ENCODE data around the gene FANCM.

The FANCM gene, protein sequence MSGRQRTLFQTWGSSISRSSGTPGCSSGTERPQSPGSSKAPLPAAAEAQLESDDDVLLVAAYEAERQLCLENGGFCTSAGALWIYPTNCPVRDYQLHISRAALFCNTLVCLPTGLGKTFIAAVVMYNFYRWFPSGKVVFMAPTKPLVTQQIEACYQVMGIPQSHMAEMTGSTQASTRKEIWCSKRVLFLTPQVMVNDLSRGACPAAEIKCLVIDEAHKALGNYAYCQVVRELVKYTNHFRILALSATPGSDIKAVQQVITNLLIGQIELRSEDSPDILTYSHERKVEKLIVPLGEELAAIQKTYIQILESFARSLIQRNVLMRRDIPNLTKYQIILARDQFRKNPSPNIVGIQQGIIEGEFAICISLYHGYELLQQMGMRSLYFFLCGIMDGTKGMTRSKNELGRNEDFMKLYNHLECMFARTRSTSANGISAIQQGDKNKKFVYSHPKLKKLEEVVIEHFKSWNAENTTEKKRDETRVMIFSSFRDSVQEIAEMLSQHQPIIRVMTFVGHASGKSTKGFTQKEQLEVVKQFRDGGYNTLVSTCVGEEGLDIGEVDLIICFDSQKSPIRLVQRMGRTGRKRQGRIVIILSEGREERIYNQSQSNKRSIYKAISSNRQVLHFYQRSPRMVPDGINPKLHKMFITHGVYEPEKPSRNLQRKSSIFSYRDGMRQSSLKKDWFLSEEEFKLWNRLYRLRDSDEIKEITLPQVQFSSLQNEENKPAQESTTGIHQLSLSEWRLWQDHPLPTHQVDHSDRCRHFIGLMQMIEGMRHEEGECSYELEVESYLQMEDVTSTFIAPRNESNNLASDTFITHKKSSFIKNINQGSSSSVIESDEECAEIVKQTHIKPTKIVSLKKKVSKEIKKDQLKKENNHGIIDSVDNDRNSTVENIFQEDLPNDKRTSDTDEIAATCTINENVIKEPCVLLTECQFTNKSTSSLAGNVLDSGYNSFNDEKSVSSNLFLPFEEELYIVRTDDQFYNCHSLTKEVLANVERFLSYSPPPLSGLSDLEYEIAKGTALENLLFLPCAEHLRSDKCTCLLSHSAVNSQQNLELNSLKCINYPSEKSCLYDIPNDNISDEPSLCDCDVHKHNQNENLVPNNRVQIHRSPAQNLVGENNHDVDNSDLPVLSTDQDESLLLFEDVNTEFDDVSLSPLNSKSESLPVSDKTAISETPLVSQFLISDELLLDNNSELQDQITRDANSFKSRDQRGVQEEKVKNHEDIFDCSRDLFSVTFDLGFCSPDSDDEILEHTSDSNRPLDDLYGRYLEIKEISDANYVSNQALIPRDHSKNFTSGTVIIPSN (N-terminal part only)

DNA sequence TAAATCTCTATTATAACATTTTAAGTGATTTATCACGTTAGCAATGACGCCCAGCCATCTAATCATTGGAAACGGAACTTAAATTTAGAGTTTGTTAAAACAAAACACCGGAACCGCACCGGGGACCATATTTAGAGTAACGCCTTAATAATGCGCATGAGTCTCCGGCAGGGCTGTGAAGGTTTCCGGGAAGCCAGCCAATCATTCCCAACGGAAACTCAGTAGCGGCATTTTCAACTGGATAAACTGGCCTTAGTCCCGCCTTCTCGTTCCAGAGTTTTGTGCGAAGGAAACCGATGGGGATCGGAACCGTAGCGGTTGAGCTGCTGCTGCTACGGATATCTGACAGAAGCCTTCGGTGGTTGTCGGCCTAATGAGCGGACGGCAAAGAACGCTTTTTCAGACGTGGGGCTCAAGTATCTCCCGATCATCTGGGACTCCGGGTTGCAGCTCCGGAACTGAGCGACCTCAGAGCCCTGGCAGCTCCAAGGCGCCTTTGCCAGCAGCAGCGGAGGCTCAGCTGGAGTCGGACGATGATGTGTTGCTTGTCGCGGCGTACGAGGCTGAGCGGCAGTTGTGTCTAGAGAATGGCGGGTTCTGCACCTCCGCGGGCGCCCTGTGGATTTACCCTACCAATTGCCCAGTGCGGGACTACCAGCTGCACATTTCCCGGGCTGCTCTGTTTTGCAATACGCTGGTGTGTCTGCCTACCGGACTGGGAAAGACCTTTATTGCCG lies at the start of gene FANCM:
FANCM (plus strand) TSS at position 272 of the 737 bp plus-strand sequence; CDS start at position 374, 102 bp downstream.
- peak; percentile 71 to 75 for DNase-seq

DNA sequence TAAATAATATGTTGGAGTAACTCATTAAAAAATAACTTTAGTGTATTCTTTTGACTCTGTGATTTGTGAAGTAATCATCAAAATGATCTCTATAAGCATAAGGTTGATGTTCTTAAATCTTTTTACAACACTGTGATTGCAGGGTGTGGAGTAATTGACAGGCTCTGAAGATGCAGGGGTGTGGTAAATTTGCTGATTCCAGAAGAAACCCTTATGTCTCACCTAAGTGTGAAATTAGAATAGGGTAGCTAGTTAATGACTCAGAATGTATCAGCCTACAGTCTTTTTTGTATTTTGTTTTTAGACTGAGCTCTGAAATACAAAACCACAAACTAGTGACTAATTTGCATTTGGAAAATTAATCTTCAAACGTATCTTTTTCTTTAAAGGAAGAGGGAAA lies 45.9 kb upstream of the FANCM start:
- no peak for DNase-seq

DNA sequence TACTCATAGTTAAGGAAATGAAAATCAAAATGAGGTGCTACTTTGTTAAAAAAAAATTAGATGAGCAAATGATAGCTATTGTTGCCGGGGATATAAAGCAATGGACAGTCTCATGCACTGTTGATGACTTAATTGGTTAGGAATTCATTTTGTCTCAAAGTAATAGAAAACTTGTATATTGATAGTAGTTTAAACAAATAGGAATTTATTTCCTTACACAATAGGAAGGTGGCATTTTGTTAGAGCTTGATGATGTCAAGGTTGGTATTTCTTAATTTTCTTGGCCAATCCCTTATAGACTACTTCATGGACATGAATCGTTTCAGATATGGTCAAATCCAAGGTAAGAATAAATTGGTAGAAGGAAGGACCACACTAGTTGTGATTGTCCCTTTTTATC lies 44.0 kb upstream of the FANCM start:
- DNase-seq, result no peak

DNA sequence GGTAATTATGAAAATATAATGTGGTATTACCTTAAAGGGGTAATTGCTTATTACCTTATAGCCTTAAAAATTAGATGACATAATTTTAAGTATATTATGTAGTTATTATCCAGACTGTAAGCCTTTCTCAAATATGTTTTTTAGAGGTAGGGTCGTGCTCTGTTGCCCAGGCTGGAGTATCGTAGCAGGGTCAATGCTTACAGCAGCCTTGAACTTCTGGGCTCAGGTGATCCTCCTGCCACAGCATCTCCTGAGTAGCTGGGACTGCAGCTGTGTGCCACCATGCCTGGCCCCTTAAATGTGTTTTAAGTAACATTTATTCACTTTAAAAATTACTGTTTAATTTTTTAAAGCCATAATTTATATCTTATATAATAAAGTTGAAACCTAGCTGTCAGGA lies 41.5 kb upstream of the FANCM start:
- DNase-seq, result no peak

DNA sequence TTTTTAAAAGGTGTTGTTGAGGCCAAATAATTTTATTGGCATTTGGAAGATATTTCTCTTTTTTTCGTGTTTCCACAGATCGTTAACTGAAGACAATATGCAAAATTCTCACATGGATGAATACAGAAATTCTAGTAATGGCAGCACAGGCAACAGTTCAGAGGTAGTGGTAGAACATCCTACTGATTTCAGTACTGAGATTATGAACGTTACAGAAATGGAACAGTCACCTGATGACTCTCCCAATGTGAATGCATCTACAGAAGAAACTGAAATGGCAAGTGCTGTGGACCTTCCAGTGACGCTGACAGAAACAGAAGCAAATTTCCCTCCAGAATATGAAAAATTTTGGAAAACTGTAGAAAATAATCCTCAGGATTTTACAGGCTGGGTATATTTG lies 40.6 kb upstream of the FANCM start:
- no peak for DNase-seq

DNA sequence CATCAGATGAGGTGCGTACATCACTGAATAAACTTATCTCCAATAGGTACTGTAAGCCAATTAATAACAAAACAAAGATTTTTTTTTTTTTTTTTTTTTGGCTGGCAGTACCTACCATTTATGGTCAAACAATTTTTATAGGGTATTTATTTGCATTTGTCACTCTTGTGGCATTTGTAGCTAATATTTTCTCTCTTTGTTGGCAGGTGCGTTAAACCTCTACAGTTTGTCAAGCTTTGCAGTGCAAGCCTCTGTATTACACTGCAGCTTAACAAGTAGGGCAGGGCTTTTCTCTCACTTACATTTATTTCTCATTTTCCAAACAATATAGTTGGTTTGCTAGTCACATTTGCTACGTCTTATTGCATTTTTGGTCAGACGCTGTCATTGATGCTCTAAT lies 39.5 kb upstream of the FANCM start:
- DNase-seq, result no peak

DNA sequence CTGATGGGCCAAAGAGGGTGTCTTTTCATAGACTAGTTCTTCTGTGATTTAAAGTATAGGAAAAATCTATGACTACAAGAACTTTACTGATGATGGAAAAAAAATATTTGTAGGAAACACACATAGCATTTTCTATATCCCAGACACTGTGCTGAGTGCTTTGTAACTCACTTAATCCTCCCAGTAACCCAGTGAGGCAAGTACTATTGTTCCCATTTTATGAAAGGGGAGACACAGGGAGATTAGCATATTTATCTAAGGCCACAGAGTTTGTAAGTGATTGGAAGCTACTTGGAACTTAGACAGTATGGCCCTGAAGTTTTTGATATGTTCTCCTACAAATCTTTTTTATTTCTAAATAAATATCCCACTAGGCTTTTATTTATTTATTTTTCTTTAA lies 31.9 kb upstream of the FANCM start:
- DNase-seq, result no peak

DNA sequence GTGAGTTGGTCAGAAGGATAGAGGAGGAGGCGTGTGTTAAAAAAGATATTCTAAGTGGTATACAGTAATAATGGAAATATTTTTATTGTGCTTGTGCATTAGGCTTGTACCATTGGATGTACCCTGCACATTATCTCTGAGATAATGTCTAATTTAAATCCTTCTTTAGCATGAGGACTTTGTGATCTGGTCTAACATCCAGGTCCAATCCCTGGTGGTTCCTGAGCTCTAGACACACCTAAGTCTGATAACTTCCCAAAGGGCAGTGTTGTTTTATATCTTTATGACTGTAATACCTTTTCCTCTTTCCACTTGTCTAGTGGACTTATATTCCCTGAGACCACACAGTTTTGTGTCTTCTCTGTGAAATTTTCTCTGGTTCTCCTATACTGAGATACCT lies 31.2 kb upstream of the FANCM start:
- DNase-seq, result no peak

DNA sequence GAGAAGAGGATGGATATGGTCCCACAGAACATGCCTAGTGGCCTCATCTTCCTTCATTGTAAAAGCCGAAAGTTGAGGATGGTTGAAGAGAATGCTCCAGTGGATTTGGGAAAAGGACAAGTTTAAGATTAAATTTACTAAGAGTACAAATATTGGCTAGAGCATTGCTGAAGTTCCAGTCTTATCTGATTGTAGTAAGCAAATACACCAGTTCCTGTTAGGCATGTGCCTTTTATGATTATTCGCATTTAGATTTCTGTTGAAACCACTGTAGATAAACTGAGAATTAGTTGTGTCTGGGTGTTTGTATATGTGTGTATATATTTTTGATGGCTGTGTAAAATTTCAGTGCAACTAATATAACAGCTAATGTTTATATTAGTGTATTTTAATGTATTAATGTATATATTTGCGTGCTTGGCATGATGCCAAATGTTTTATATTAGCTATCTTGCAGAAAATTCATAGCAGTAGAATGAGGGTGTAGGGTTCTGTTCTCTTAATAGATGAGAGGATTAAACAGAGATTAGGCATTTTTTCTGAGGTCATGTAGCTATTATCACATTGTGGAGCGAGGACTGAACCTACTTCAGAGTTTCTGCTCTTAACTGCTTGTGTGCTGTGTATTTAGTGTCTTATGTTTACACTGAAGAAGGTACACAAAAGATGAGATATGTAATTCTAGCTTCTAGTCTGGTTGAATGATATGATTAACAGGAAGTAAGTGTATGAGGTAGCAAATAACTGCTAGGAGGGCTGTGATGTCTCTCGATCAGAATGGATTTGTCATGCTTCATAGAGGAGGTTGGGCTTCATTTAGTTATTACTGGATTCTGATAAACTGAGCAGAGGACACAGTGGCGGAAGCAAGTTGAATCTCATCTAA lies 22.6 kb upstream of the FANCM start:
- no peak for DNase-seq

DNA sequence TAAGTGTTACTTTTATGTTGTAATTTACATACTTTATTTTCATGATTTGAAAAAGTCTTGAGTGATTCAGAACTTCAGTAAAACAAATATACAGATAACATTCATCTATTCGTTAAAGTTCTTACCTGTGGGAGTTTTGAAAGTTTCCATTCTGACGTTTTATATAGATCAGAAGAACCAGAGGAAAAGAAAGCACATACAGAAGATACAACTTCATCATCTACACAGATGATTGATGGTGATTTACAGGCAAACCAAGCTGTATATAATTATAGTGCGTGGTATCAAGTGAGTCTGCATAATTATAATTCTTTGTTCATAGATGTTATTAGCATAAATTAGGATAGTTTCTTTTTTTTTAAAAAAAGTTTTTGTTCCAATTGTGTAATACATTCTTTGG lies 21.4 kb upstream of the FANCM start:
- DNase-seq, result no peak

DNA sequence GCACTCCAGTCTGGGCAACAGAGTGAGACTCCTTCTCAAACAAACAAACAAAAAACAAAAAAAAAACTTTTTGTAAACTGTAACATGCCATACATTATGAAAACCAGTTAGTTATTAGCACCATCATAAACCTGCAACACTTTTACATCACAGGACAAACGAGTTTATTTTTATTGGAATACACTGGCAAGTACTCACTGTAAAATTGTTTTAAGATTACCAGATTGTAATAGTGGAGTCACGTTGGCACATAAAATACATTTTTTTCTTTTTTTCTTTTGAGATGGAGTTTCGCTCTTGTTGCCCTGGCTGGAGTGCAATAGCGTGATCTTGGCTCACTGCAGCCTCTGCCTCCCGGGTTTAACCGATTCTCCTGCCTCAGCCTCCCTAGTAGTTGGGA lies 17.1 kb upstream of the FANCM start:
- no peak for DNase-seq

DNA sequence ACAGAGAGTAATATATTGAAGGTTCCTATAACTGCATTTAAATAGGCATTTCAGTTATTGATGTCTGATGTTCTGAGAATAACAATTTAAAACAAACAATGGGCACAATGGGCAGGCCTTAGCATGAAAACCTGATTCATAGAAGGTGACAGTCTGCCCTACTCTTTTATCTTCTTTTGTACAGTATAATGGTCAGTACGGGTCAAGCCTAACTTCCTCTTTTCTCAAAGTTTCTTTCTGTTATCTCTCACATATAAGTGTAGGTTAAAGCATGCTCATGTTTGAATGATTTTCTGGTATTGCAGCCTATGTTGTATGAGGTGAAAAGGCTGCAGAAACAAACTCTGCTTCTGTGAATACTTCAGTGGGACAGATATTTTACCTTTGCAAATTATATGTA lies 15.6 kb upstream of the FANCM start:
- DNase-seq, result no peak

DNA sequence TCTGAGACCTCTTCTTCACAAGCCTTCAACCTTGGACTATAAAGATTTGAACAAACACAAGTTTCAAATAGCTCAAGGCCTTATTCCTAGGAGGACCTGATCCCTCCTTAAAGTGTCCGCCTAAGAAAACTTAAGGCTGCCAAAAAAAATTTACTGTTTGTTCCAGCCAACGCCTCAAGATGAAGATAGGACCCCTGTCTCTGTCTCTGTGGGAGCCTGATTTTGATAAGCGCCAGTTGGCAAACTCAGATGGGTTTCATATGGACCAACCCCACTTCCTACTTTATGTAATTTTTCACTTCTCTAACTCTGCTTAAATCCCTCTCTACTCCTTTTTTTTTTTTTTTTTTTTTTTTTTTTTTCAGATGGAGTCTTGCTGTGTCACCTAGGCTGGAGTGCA lies 12.5 kb upstream of the FANCM start:
- no peak for DNase-seq

DNA sequence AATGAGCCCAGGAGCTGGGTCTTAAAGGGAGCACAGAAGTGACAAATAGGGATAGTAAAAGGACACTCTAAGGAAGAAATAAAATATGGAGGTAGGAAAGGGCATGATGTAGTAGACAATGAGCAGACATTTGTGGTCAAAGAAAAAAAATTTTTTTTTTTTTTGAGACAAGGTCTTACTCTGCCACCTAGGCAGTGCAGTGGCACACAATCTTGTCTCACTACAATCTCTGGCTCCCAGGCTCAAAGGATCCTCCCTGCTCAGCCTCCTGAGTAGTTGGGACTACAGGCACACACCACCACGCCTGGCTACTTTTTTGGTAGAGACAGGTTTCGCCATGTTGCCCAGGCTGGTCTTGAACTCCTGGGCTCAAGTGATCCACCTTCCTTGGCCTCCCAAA lies 10.0 kb upstream of the FANCM start:
- DNase-seq, result no peak

DNA sequence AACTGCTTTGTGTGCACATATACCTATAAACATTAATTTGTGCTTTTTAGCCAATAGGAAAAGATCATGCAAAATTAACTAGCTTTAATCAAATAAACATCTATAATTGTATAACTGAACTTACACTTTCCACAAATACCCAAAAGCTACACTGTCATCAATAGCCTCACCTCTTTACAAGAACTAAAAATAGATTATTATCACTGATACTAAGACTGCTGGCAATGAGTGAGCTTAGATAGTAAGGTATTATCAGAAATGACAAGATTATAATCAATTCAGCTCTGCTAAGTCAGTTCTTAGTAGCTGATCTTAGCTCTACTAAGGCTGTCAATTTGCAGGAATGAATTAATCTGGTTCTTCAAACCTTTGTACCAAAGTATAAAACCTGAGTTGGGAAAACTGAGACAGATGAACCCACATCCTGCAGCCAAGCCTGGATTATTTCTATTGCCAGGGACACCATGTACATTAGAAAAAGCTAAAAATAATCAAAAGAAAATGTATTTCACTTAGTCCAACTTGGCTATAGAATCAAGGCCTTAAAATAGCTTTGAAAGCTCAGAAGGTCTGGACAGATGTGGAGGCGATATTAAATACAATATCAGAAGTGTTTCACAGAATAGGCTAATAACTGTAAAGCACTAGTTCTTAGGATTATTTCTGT lies 6.6 kb upstream of the FANCM start:
- no peak for DNase-seq

DNA sequence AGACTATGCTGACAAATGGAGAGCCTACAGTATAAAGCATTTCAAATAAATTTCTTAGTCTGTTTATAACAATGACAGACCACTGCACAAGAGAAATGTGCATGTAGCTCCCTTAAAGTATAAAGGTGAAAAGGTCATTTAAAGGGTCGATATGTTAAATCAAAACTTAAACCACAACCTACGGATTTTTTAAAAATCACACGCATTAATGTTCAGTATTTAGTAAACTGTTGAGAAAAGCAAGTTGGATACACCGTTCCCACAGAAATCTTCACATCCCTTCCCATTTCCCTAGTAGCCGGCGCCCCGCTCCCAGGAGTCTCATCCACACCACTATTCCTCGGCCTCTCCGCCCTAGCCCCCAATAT lies 2.1 kb upstream of the FANCM start:
- DNase-seq, result no peak

DNA sequence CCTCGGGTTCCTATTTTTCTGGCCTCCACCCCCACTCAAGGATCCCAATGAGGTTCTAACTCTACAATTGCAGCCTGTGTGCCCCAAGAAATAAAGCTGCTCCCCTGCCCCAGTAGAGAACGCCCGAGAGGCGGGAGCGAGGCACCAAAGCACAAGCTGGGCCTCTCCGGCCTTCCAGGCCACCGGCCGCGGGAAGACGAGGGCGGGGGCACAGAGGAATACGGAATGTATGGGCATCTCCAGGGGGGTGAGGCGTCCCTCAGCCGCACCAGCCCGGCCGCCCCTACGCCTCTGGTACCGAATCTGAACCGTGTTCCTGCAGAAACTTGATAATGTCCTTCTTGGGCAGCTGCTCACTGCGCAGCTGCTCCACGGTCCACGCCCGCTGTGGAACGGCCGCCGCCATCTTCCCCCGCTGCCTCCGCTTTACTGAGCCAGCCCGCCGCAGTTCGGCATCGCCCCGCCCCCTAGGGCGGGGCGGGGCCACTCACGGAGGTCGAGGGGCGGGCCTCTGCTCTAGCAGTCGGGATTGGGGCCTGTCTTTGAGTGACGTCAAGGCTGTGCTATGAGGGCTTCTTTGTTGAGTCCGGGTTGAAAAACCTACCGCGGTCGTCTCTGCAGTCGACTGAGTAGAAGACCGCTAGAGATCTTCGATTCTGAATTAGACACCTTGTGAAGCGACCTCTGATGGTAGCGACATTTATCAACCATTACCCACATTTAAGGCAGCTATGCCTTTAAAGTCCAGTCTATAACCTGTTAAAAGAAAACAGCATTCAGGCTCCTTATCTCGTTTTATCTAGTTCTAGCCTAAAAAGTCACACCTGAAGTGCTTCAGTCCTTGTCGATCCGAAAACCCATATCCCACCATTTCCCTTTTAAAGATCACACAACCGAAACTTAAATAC lies 1.4 kb upstream of the FANCM start, which contains the start of gene FKBP3:
FKBP3 (minus strand) TSS at position 431 of the 908 bp plus-strand sequence; CDS start at position 406, 25 bp downstream.
- DNase-seq, result peak; percentile 88 to 91

DNA sequence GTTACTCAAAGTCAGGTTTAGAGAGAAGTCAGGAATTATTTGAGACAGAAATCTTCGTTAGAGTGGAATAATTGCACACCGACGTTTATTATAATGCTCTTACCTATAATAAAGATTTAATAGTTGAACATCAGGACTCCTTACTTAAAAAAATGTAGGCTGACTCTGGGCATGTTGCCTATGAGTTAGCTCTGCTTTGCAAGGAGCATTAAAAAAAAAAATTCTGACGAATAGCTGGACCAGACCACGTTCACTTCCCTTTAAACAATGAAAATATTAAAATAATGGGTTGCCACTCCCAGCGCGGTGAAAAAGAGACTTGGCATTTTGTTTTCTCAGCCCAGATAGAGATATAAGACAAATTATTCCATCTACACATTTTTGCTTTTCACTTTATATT lies 574 bp upstream of the FANCM start:
- no peak for DNase-seq

DNA sequence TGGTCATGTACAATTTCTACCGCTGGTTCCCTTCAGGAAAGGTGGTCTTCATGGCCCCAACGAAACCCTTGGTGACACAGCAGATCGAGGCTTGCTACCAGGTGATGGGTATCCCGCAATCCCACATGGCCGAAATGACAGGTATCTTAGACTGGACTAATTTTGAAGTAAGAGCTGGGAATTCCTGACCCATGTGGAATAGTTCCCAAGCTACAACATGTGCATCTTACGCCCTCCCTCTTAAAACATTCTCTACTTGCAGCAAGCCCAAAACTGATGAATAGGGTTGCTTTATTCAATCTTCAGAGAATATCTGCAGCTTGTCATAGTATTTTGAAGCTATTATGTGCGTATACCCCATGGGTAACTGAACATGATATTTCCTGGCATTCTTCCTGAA lies 669 bp downstream of the FANCM start:
- no peak for DNase-seq
